ENCODE results near the gene TMEM208.

The TMEM208 gene

GRCh38 chr16:67244387-67245185, 17.7 kb downstream of the TMEM208 start:
- Histone ChIP-seq H3K36me3 (ENCODE audit: control insufficient read depth in 1 of 2, insufficient read depth in 2 of 2, low read length in 2 of 2) (peaks cover 0 to under 1% of the 10 kb centered on the region in 2 donors), H3K27ac (ENCODE audit: low read depth, low read length) (peak overlapping the region; percentile 73), H3K27me3 (ENCODE audit: control insufficient read depth in 1 of 2, insufficient read depth in 2 of 2, low read length in 2 of 2) (peaks cover 8 to 16% of the 10 kb centered on the region in 2 donors), H3K4me3 (ENCODE audit: low read depth in 1 of 2, low read length in 2 of 2) (peak overlapping the region in 1 of 2 donors; percentile 9), H3K4me1 (ENCODE audit: control insufficient read depth in 1 of 2, insufficient read depth in 2 of 2, low read length in 2 of 2) (peaks cover 54 to 69% of the 10 kb centered on the region in 2 donors), H3K9me3 (ENCODE audit: control insufficient read depth in 1 of 2, low read length in 2 of 2) (no peaks in the 10 kb centered on the region), H3K9ac (ENCODE audit: low read depth in 1 of 2, low read length in 2 of 2) (peak overlapping the region; percentile 19 to 21)

GRCh38 chr16:67245186-67245585, 18.3 kb downstream of the TMEM208 start:
- Histone ChIP-seq H3K36me3 (ENCODE audit: control insufficient read depth in 1 of 2, insufficient read depth in 2 of 2, low read length in 2 of 2) (no peaks in the 10 kb centered on the region), H3K4me1 (ENCODE audit: control insufficient read depth in 1 of 2, insufficient read depth in 2 of 2, low read length in 2 of 2) (peaks cover 54 to 69% of the 10 kb centered on the region in 2 donors), H3K4me3 (ENCODE audit: low read depth in 1 of 2, low read length in 2 of 2) (peak overlapping the region; percentile 9 to 82), H3K9me3 (ENCODE audit: control insufficient read depth in 1 of 2, low read length in 2 of 2) (no peaks in the 10 kb centered on the region), H3K27ac (ENCODE audit: low read depth, low read length) (peak overlapping the region; percentile 73), H3K27me3 (ENCODE audit: control insufficient read depth in 1 of 2, insufficient read depth in 2 of 2, low read length in 2 of 2) (peaks cover 14 to 22% of the 10 kb centered on the region in 2 donors), H3K9ac (ENCODE audit: low read depth in 1 of 2, low read length in 2 of 2) (peak overlapping the region; percentile 4 to 21)

GRCh38 chr16:67245674-67246080, 18.7 kb downstream of the TMEM208 start:
- peak overlapping the region; percentile 82 to 89 for H3K4me3 ChIP-seq (ENCODE audit: low read depth in 1 of 2, low read length in 2 of 2)

GRCh38 chr16:67246081-67246755, 19.3 kb downstream of the TMEM208 start:
- Histone ChIP-seq H3K27ac (ENCODE audit: low read depth, low read length) (peak overlapping the region; percentile 82), H3K27me3 (ENCODE audit: control insufficient read depth in 1 of 2, insufficient read depth in 2 of 2, low read length in 2 of 2) (peaks cover 19 to 31% of the 10 kb centered on the region in 2 donors), H3K4me3 (ENCODE audit: low read depth in 1 of 2, low read length in 2 of 2) (peak overlapping the region; percentile 82 to 89), H3K4me1 (ENCODE audit: control insufficient read depth in 1 of 2, insufficient read depth in 2 of 2, low read length in 2 of 2) (peaks cover 47 to 60% of the 10 kb centered on the region in 2 donors), H3K36me3 (ENCODE audit: control insufficient read depth in 1 of 2, insufficient read depth in 2 of 2, low read length in 2 of 2) (no peaks in the 10 kb centered on the region), H3K9ac (ENCODE audit: low read depth in 1 of 2, low read length in 2 of 2) (peak overlapping the region; percentile 79 to 85), H3K9me3 (ENCODE audit: control insufficient read depth in 1 of 2, low read length in 2 of 2) (no peaks in the 10 kb centered on the region)

More at GRCh38 chr16:67245674-67246080, 18.7 kb downstream of the TMEM208 start:
- H3K9me3 ChIP-seq (ENCODE audit: control insufficient read depth in 1 of 2, low read length in 2 of 2) = no peaks in the 10 kb centered on the region
- no peaks in the 10 kb centered on the region for H3K36me3 ChIP-seq (ENCODE audit: control insufficient read depth in 1 of 2, insufficient read depth in 2 of 2, low read length in 2 of 2)
- H3K4me1 ChIP-seq (ENCODE audit: control insufficient read depth in 1 of 2, insufficient read depth in 2 of 2, low read length in 2 of 2) = peaks cover 51 to 65% of the 10 kb centered on the region in 2 donors
- peak overlapping the region; percentile 82 for H3K27ac ChIP-seq (ENCODE audit: low read depth, low read length)
- peak overlapping the region; percentile 79 to 85 for H3K9ac ChIP-seq (ENCODE audit: low read depth in 1 of 2, low read length in 2 of 2)
- peaks cover 19 to 27% of the 10 kb centered on the region in 2 donors for H3K27me3 ChIP-seq (ENCODE audit: control insufficient read depth in 1 of 2, insufficient read depth in 2 of 2, low read length in 2 of 2)

GRCh38 chr16:67246756-67247191, 19.8 kb downstream of the TMEM208 start:
- Histone ChIP-seq H3K27ac (ENCODE audit: low read depth, low read length) (peak overlapping the region; percentile 82), H3K27me3 (ENCODE audit: control insufficient read depth in 1 of 2, insufficient read depth in 2 of 2, low read length in 2 of 2) (peaks cover 19 to 31% of the 10 kb centered on the region in 2 donors), H3K36me3 (ENCODE audit: control insufficient read depth in 1 of 2, insufficient read depth in 2 of 2, low read length in 2 of 2) (no peaks in the 10 kb centered on the region), H3K4me1 (ENCODE audit: control insufficient read depth in 1 of 2, insufficient read depth in 2 of 2, low read length in 2 of 2) (peaks cover 41 to 54% of the 10 kb centered on the region in 2 donors), H3K4me3 (ENCODE audit: low read depth in 1 of 2, low read length in 2 of 2) (peak overlapping the region; percentile 82 to 89), H3K9me3 (ENCODE audit: control insufficient read depth in 1 of 2, low read length in 2 of 2) (no peaks in the 10 kb centered on the region), H3K9ac (ENCODE audit: low read depth in 1 of 2, low read length in 2 of 2) (peak overlapping the region; percentile 79 to 85)

DNA sequence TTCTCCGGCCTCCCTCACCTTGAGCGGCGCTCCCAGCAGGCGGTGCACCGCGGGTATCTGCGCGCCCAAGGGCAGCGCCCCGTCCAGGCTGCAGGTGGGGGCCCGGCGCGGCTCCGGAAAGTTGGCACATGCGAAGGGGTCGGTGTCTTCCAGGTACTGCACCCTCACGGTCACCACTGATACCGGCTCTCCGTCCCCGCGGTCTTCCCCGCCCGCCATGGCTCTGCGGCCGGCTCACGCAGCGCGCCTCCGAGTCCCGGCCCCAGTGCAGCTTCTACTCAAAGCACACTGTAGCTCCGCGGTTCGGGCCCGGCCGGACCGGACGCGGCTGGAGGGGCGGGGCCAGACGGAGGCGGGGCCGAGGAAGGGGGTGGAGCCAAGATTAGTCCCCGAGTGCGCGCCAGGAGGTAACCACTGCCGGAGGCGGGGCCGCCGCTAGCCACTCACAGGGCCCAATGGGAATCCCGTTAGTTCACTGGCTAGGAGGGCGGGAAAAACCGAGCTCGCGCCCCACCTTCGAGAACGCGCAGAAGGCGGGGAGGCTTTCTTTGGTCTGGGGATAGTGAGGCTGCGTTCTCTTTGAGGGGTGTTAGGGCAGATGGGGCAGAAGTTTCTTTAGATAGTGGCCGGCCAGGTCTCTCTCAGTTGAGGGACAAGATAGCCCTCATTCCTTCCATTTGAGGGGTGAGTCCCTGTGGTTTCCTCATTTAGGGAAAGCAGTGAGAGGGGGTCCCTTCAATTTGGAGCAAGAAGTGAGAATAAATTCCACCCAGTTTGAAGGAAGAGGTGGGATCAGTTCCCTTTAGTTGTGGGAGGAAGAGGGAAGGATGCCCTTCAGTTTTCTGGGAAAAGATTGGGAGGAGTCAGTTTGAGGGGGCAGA, 20.5 kb downstream of the TMEM208 start, which contains the start of gene FHOD1:
TSS of gene FHOD1 (minus strand) at position 290 of the 881 bp plus-strand sequence. CDS start at position 219, 71 bp downstream.
- peak within 1 kb of the TSS; percentile 79 to 85 for H3K9ac ChIP-seq (ENCODE audit: low read depth in 1 of 2, low read length in 2 of 2)
- peak within 1 kb of the TSS; percentile 82 to 89 for H3K4me3 ChIP-seq (ENCODE audit: low read depth in 1 of 2, low read length in 2 of 2)
- no peaks in the 10 kb centered on the region for H3K9me3 ChIP-seq (ENCODE audit: control insufficient read depth in 1 of 2, low read length in 2 of 2)
- H3K4me1 ChIP-seq (ENCODE audit: control insufficient read depth in 1 of 2, insufficient read depth in 2 of 2, low read length in 2 of 2) = peaks cover 35 to 48% of the 10 kb centered on the region in 2 donors
- peak within 1 kb of the TSS; percentile 82 for H3K27ac ChIP-seq (ENCODE audit: low read depth, low read length)
- H3K36me3 ChIP-seq (ENCODE audit: control insufficient read depth in 1 of 2, insufficient read depth in 2 of 2, low read length in 2 of 2) = no peaks in the 10 kb centered on the region
- peaks cover 19 to 31% of the 10 kb centered on the region in 2 donors for H3K27me3 ChIP-seq (ENCODE audit: control insufficient read depth in 1 of 2, insufficient read depth in 2 of 2, low read length in 2 of 2)

GRCh38 chr16:67248073-67248400, 21.1 kb downstream of the TMEM208 start:
- Histone ChIP-seq H3K9me3 (ENCODE audit: control insufficient read depth in 1 of 2, low read length in 2 of 2) (no peaks in the 10 kb centered on the region), H3K4me3 (ENCODE audit: low read depth in 1 of 2, low read length in 2 of 2) (peak overlapping the region; percentile 31 to 82), H3K27ac (ENCODE audit: low read depth, low read length) (no peak overlapping the region), H3K36me3 (ENCODE audit: control insufficient read depth in 1 of 2, insufficient read depth in 2 of 2, low read length in 2 of 2) (no peaks in the 10 kb centered on the region), H3K9ac (ENCODE audit: low read depth in 1 of 2, low read length in 2 of 2) (peak overlapping the region in 1 of 2 donors; percentile 54), H3K4me1 (ENCODE audit: control insufficient read depth in 1 of 2, insufficient read depth in 2 of 2, low read length in 2 of 2) (peaks cover 32 to 46% of the 10 kb centered on the region in 2 donors), H3K27me3 (ENCODE audit: control insufficient read depth in 1 of 2, insufficient read depth in 2 of 2, low read length in 2 of 2) (peaks cover 19 to 31% of the 10 kb centered on the region in 2 donors)

- Histone ChIP-seq H3K4me3 (ENCODE audit: low read depth in 1 of 2, low read length in 2 of 2) (peak within 1 kb of the TSS; percentile 31 to 82), H3K27me3 (ENCODE audit: control insufficient read depth in 1 of 2, insufficient read depth in 2 of 2, low read length in 2 of 2) (peaks cover 19 to 31% of the 10 kb centered on the region in 2 donors), H3K36me3 (ENCODE audit: control insufficient read depth in 1 of 2, insufficient read depth in 2 of 2, low read length in 2 of 2) (no peaks in the 10 kb centered on the region), H3K27ac (ENCODE audit: low read depth, low read length) (no peak within 1 kb of the TSS), H3K9me3 (ENCODE audit: control insufficient read depth in 1 of 2, low read length in 2 of 2) (no peaks in the 10 kb centered on the region), H3K4me1 (ENCODE audit: control insufficient read depth in 1 of 2, insufficient read depth in 2 of 2, low read length in 2 of 2) (peaks cover 30 to 40% of the 10 kb centered on the region in 2 donors), H3K9ac (ENCODE audit: low read depth in 1 of 2, low read length in 2 of 2) (peak within 1 kb of the TSS in 1 of 2 donors; percentile 54)
Observed at GRCh38 chr16:67248401-67249177, 21.7 kb downstream of the TMEM208 start, which contains the start of gene SLC9A5. Gene SLC9A5 (plus strand): TSS chr16:67248979. CDS start chr16:67249015, 36 bp downstream.

All from duodenal mucosa (tissue), 2 donors.